Lung (tissue), 12 donors: ENCODE results near the gene MAP1LC3B2. TPM values are rescaled to one million over a fixed set of nuclear protein-coding genes. Genes with fewer than 3 reads are reported as not detected.
A peak's percentile ranks its signal among the peaks of the same experiment; 100 is the strongest.

Experiments
- ATAC-seq: fragments of 200-7000 bp; cut with Tn5 transposase; one replicate; pipeline ENCODE4 v1.9.1; 2020; ENCODE audit warnings: moderate number of reproducible peaks; ENCODE audit not compliant: insufficient read depth, low FRiP score
- DNase-seq, 3 donors: peaks; one replicate each; pipeline ENCODE4 v3.0.0-alpha.2; 2013 to 2017
- H3K27ac ChIP-seq, 2 donors: one replicate each; pipeline ENCODE4 v1.5.1; 2013; ENCODE audit warnings: mild to moderate bottlenecking in 2 of 2, moderate library complexity in 2 of 2, control low read depth in 1 of 2, inconsistent platforms in 1 of 2, low read depth in 1 of 2, low read length in 1 of 2
- H3K27me3 ChIP-seq, 3 donors: one replicate each; pipeline ENCODE4 v1.5.1; 2013; ENCODE audit warnings: low read length in 2 of 3; ENCODE audit not compliant: control insufficient read depth in 3 of 3, insufficient read depth in 3 of 3
- H3K36me3 ChIP-seq, 4 donors: one replicate each; pipeline ENCODE4 v1.5.1; 2013; ENCODE audit warnings: low read length in 4 of 4, mild to moderate bottlenecking in 1 of 4, moderate library complexity in 1 of 4; ENCODE audit not compliant: control insufficient read depth in 4 of 4, insufficient read depth in 4 of 4
- H3K4me1 ChIP-seq, 5 donors: one replicate each; pipeline ENCODE4 v1.5.1; 2013; ENCODE audit warnings: low read length in 5 of 5, mild to moderate bottlenecking in 2 of 5, moderate library complexity in 1 of 5; ENCODE audit not compliant: control insufficient read depth in 5 of 5, insufficient read depth in 5 of 5
- H3K4me3 ChIP-seq: one replicate; pipeline ENCODE4 v1.5.1; 2013; ENCODE audit warnings: mild to moderate bottlenecking, control low read depth, moderate library complexity
- H3K9ac ChIP-seq, 2 donors: one replicate each; pipeline ENCODE4 v1.5.1; 2013; ENCODE audit warnings: low read length in 2 of 2, control low read depth in 1 of 2; ENCODE audit not compliant: insufficient read depth in 1 of 2
- H3K9me3 ChIP-seq, 4 donors: one replicate each; pipeline ENCODE4 v1.5.1; 2013; ENCODE audit warnings: low read length in 3 of 4, mild to moderate bottlenecking in 1 of 4, moderate library complexity in 1 of 4; ENCODE audit not compliant: control insufficient read depth in 4 of 4, insufficient read depth in 3 of 4
- CTCF ChIP-seq: IDR thresholded peaks from 2 replicates; pipeline ENCODE4 v1.5.1; 2012; ENCODE audit warnings: mild to moderate bottlenecking; ENCODE audit errors: control extremely low read depth, extremely low read depth
- WGBS, 2 donors: extraction: QIAGEN DNeasy Blood & Tissue Kit; methylation state at CpG; one replicate each; pipeline ENCODE4 v1.1.7; 2013; 5-methylcytosine and 5-hydroxymethylcytosine counted together
- polyA plus RNA-seq, 2 donors: library from polyadenylated mRNA; stranded (reverse); fragments of 200-250 nt; gene quantifications; one replicate each; pipeline ENCODE4 v1.2.1, GENCODE V29; 2013
- total RNA-seq, 2 donors: library from RNA; depleted of rRNA in 1 of 2; stranded (reverse); fragments of >200 nt in 1 of 2; gene quantifications; one replicate each; pipeline ENCODE4 v1.2.1, GENCODE V29; 2014 to 2021
- donor health status: control.
- donor health status: control.
- donor health status: Bipolar disorder and iron deficiency.
- donor health status: healthy.
- donor health status: DM: yes; HTN: yes; CAD: no.

MAP1LC3B2 gene
- total and polyA plus RNA-seq, 4 donors = 1.1 to 2.2 (median 2.0) TPM; not detected in 1

- no peak overlapping the region for H3K4me3 ChIP-seq
- no peaks in the 10 kb centered on the region for H3K9me3 ChIP-seq
- peak overlapping the region in 1 of 2 donors; percentile 57 for H3K9ac ChIP-seq
- no peak overlapping the region for H3K27ac ChIP-seq
- ATAC-seq (no peak), DNase-seq (peak in 2 of 3 donors; percentile 61 to 62)
- no peaks in the 10 kb centered on the region for H3K27me3 ChIP-seq
- peaks cover 0 to 24% (median 7%) of the 10 kb centered on the region in 5 donors for H3K4me1 ChIP-seq
- WGBS, 2 donors = 74 to 77% methylated on average over 13 of the region's 13 CpGs
- no peak for TF ChIP-seq CTCF
- no peaks in the 10 kb centered on the region for H3K36me3 ChIP-seq
These were observed 45.2 kb downstream of the MAP1LC3B2 start for GRCh38 chr12:116604178-116604895.

- no peaks in the 10 kb centered on the region for H3K27me3 ChIP-seq
- H3K4me3 ChIP-seq = no peak overlapping the region
- WGBS, 2 donors = 48 to 62% methylated on average over 22 of the region's 22 CpGs
- H3K27ac ChIP-seq = no peak overlapping the region
- no peaks in the 10 kb centered on the region for H3K36me3 ChIP-seq
- peaks cover 0 to 19% (median 6%) of the 10 kb centered on the region in 5 donors for H3K4me1 ChIP-seq
- peak in 2 of 3 donors; percentile 48 to 69 for DNase-seq
- H3K9ac ChIP-seq = peak overlapping the region in 1 of 2 donors; percentile 57
- H3K9me3 ChIP-seq = no peaks in the 10 kb centered on the region
- no peak for TF ChIP-seq CTCF
- ATAC-seq = no peak
These were observed 45.9 kb downstream of the MAP1LC3B2 start for GRCh38 chr12:116604951-116605641.

- Histone ChIP-seq H3K9me3 (no peaks in the 10 kb centered on the region), H3K4me1 (peaks cover 0 to 19% (median 6%) of the 10 kb centered on the region in 5 donors), H3K9ac (no peak overlapping the region), H3K27me3 (no peaks in the 10 kb centered on the region), H3K36me3 (no peaks in the 10 kb centered on the region), H3K27ac (no peak overlapping the region), H3K4me3 (no peak overlapping the region)
- no peak for ATAC-seq
- no peak for TF ChIP-seq CTCF
- DNase-seq = peak in 1 of 3 donors; percentile 44
- WGBS, 2 donors = 59 to 82% methylated on average over 4 of the region's 4 CpGs
These were observed 47.2 kb downstream of the MAP1LC3B2 start for GRCh38 chr12:116606397-116606796.
